KBM-7 (cell line): ENCODE data around the gene OR2T35.
A peak's percentile ranks its signal among the peaks of the same experiment; 100 is the strongest.

ENCODE experiments used
- DNase-seq: peaks from one replicate; pipeline ENCODE4 v3.0.0-alpha.2; 2015
- in situ Hi-C: fragments of 300-500 bp; cut with MboI; formaldehyde crosslinking; loops from 2 replicates; pipeline ENCODE4 v1.14.3; 2020; ENCODE audit warnings: low sequenced_read_pairs, low pct_unique_long_range_greater_than_20kb, mixed read lengths

Gene OR2T35

DNA sequence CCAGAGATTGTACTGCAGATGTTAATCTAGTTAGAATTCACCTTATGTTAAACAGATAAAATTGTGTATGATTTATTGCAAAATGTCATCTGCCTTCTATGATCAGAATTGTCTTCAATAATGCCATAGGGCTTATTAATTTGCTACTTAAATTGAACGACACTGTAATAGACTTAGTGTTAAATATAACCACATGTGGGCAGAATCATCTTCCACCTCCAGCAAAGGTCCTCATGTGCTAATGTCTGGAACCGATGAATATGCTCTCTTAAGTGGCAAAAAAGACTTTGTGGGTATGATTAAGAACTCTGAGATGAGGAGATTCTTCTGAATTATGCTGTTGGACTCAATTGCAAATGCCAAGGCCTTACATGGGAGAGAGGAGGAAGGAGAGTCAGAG, 14.5 kb downstream of the OR2T35 start:
- DNase-seq: no peak
- in situ Hi-C loops: no loop called here

DNA sequence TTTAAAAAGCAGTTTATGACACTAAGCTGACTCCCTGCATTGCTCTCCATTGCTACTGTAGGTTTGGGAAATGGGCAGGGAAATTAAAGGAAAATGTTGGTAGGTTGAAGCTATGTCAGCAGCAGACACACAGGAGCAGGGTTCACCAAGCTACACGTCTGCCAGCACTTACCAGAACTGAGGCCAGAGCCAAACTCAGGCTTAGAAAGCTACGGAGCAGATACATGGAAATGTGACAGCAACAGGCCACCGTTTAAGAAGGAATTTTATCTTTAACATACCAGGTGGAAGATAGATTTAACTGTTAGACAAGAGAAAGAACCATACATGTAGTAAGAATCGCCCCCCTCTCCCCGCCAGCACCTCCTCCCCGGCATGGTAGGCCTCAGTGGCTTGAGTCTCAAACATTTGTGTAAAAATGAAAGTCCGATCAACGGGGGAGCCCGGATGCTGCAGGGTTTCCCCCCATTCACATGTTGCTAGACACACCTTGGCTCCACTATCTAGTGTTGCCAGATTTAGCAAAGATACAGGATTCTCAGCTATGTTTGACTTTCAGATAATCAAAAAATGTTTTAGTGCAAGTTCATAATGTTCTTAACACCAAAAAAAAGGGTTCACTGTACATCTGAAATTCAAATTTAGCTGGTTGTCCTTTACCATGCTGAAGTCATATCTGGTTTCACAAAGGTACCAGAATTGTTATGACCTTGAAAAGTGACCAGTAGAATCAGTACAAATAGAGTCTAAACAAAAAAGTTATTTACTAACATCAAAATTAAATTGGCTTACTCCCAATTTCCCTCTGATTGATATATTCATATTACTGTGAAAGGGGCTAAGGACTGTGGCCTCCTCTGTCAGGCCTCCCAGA, 16.9 kb downstream of the OR2T35 start:
- in situ Hi-C loops: no loop called here
- DNase-seq: no peak

DNA sequence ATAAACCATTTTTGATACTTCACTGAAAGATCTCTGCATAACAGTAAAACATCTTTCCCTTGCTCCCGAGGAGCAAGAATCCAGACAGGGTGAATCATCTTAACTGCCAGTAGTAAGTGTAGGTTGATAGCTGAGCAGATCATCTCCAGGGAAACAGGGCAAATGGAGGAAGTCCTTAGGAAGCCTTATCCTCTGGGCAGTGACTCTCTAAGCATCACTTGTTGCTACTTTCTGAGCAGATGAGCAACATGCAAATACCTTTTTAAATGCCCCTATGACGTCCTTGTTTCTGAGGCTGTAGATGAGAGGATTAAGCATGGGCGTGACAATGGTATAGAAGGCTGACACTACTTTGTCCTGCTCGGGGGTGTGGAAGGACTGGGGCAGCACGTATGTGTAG, 19.1 kb downstream of the OR2T35 start:
- in situ Hi-C loops: no loop called here

DNA sequence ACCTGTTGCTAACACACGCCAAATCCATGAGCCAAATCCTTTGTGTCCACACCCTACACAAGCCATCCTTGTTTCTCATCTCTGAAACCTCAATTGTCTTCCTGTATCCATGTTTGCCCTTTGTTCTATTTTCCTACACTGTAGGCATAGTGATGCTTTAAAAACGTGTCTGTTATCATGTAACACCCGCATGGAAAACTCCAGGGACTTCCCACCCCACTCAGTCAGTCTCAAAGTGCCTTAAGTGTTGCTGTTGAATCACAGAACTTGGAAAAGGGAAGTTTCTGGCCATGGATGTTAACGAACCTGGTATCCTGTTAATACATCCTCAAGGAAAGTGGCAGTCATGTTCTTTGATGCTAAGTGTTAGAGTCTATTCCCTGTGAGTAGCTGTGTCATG, 19.9 kb downstream of the OR2T35 start:
- no peak for DNase-seq
- in situ Hi-C loops: no loop called here

More for the DNA sequence above, 19.1 kb downstream of the OR2T35 start:
- no peak for DNase-seq

DNA sequence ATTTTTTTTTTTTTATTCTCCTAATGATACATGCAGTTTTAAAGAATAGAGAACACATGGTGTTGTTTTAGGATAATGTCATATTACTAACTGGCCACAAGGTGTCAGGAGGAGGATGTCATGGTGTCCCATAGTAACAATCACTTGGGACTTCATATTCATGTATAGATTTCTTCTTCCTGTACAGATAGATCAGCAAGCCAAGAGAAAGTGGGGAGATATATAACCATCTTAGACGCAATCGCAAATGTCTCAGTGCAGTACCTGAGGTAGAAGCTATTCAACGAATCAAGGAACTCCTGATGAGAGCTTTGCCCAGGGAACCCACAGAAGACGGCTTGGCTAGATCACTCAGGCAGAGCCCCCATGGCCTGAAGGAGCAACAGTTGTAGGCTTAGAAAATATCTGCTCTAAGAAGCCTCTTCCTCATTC, 22.5 kb downstream of the OR2T35 start:
- DNase-seq: peak; percentile 37
- in situ Hi-C loops: no loop called here

DNA sequence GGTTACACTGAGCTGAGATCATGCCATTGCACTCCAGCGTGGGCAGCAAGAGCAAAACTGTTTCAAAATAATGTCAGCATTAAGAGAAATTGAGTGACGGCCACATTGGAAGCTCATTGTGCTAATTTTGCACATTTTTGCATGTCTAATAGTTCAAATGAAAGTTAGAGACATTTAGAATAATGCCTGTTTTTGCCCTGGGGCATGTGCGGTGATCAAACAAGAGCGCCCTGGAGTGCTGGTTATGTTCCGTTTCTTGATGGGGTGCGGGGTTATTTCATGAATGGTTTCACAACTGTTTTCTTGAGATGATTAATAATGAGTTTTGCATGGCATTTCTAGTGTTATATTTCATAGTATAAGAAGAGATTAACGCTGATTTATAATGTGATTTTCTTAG, 23.3 kb downstream of the OR2T35 start:
- DNase-seq: no peak
- in situ Hi-C loops: no loop called here

DNA sequence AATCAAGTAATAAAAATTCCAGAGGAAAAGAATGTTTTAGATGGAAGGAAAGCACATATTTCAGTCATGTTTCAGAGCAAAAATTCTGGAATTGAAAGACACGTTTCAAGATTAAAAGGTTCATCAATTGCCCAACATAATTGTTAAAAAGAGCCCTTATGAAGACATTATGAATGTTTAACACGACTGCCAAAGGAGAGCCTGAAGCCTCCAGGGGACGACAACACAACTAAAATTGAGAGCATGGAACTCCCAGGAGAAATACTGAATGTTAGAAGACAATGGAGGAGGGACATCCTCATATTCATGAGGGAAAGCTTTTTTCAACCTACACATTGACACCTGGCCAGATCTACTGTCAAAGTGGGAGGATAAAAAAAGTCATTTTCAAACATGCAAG, 26.2 kb downstream of the OR2T35 start:
- in situ Hi-C loops: no loop called here
- DNase-seq: no peak

DNA sequence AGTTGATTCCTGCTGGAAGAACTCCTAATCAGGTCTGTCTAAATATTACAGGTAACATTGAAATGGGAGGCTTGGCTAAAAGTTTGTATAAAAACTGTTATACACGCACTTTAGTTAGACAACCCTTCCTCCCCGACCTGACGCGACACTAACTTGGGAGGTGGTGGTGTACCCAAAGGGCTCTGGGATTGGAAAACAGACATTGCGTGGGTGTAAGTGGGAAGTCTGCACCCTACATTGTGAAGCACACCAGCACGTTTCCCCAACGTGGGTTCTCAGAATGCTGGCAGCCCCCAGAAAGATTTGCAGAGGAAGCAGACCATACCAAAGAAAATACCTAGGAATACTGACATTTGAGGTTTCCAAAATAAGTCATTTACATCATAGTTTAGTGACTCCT, 27.0 kb downstream of the OR2T35 start:
- DNase-seq: no peak
- in situ Hi-C loops: no loop called here

DNA sequence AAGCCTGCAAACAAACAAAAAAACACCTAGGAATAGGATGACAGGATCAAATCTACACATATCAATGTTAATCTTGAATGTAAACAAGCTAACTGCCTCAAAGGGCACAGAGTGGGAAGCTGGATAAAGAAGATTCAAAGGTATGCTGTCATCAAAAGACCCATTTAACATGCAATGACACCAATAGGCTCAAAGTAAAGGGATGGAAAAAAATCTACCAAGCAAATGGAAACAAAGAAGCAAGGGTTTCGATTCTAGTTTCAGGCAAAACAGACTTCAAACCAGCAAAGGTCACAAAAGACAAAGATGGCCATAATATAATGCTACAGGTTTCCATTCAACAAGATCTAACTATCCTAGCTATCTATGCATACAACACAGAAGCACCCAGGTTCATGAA, 31.3 kb downstream of the OR2T35 start:
- DNase-seq: no peak
- in situ Hi-C loops: no loop called here

DNA sequence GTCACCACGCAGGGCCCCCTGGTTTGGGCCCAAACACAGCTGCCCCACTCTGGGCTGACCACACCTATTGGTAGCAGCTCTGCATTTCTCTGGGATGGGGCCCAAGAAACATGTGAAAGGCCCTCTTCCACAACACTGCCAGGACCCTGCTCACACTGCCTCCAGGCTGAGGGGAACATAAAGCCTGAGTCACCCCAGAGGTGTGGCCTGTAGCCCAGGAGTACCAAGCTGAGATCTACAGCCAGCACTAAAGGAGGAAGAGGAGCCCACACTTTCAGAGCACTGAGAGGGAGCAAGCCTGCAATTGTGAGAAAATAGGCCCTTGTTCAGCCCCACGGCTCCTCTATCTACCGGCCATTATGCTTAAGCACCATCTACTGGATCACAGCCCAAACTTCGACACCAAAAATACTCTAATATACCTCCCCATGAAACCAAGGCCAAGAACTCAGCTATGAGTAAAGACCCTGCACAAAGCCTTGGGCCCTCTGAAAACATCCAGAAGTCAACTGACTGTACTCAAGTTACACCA, 33.1 kb downstream of the OR2T35 start:
- no peak for DNase-seq
- in situ Hi-C loops: no loop called here

DNA sequence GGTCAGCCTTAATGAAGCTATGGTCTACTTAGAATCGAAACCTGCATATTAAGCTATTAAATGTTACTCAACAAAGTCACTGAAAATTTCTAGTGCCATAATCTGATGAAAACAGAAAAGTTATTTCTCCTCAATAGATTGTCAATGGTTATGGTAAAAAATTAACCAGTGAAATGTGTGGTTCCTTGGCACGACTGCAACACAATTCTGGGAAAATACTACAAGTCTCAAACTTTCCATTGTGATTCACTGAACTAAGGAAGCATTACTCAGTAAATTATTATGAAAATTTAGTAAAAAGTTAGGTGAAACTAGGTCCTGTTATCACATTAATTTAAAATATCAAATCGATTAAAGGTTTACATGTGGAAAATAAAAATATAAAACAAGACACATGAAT, 34.8 kb downstream of the OR2T35 start:
- no peak for DNase-seq
- in situ Hi-C loops: no loop called here

DNA sequence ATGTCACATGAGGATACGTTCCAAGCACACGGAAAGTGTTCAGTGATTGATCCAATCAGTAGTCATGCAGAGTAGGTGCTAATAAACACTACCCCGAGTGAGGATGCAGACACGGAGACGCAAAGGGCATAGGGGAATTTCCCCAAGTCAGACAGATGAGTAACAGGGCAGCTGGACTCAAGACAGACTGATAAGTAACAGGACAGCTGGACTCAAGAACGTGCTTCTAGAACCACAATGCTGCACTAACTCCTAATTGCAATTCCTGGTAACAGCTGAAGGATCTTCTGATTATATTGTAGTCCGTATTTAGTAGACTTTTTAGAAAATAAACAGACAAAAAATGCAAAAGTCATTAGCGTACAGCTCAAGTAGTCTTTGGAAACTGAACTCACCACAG, 45.7 kb downstream of the OR2T35 start:
- no peak for DNase-seq
- in situ Hi-C loops: no loop called here

DNA sequence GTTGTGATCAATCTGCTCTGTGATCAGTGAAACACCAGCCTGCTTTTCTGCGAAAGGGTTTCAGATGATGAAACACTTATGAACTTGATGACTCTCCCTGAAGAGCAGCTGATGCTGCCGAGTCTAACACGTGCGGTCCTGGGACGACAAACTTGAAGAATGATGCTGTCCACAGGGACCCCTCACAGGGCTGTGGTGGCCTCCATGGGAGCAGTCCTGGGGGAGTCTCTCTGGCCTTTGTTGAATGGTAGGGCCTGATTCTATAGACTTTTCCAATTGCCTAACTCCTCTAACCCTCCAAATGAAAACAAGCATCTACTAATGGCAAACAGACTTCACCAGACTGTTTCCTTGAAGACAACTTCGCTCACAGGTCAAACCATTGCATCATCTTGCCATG, 47.5 kb downstream of the OR2T35 start, which contains the start of gene OR2T10:
Gene OR2T10, minus strand, starts transcription at position 112 of the 400 bp plus-strand sequence. CDS start 3,932 bp downstream, outside the sequence.
- in situ Hi-C loops: no loop called here

DNA sequence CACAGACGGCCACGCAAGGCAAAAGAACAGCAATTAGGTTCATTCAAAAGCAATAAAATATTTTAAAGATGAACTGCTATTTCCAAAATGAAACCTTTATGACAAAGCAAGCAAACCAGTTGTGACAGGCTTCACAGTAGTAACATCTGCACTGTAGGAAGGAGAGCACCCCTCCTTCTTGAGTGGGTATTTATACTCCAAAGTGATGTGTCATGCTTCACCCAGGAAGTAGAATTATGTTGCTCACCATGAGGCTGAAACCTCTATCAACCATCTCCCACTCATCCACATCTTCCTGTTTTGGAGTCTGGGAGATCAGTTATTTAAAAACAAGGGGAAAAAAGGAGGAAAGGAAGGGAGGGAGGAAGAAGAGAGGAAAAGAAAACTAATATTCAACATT, 48.5 kb downstream of the OR2T35 start:
- in situ Hi-C loops: no loop called here
- DNase-seq: no peak

More for the DNA sequence above, 47.5 kb downstream of the OR2T35 start, which contains the start of gene OR2T10:
- DNase-seq: no peak

DNA sequence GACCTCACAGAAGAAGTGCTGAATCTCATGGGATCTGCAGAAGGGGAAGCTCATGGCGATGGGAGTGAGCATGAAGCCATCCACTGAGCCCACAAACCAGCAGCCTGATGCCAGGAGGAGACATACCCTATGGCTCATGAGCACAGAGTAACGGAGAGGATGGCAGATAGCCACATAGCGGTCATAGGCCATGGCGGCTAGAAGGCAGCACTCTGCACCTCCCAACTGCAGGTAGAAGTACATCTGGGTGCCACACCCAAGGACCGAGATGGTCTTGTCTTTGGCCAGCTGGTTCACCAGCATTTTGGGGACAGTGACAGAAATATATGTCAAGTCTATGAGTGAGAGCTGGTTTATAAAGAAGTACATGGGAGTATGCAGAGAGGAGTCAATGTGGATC, 51.9 kb downstream of the OR2T35 start:
- DNase-seq: no peak
- in situ Hi-C loops: no loop called here

DNA sequence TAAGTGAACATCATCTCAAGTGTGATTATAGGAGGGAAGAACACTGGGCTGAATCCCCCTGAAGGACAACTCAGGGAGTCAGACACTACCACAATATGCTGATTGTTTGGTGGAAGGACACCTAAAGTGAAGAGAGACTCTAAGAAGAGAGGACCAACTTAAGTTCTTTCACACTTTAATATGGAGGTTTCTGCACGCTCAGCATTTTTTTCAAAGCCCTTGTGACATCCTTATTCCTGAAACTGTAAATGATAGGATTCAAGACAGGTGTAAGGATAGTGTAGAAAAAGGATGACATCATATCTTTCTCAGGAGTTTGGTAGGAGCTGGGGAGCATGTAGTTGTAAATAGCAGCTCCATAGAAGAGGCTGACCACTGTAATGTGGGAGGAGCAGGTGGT, 52.4 kb downstream of the OR2T35 start:
- in situ Hi-C loops: no loop called here
- no peak for DNase-seq

DNA sequence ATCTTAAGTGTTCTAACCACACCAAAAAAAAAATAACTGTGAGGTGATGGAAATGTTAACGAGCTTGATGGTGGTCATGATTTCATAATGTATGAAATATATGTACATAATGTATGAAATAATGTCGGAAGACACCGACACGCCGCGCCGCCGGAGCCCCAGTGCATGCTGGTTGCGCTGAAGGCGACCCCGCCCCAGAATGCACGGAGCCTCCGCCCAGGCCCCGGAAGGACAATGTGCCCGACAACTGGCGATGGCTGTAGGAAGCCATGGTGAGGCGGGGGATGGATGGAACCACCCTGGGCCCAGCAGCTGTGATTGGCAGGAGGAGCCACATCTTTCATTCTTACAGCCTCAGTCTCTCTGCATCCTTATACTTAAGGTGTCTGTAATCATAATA, 55.0 kb downstream of the OR2T35 start:
- DNase-seq: no peak
- in situ Hi-C loops: no loop called here

DNA sequence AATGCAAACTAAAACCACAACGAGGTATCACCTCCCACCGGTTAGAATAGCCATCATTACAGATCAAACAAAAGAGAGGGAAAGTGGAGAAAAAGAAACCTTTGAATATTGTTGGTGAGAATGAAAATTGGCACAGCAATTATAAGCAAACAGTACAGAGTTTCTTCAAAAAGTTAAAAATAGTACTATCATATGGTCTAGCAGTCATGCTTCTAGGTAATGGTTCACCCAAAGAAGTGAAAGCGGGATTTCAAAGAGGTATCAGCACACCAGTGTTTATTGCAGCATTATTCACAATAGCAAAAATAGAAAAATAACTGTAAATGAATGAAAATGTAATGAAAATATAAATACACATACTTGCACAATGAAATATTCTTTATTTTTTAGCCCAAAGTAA, 55.7 kb downstream of the OR2T35 start:
- DNase-seq: no peak
- in situ Hi-C loops: no loop called here
